GM12878 (cell line): ENCODE measurements around the gene LPAR3.

Experiments
- HDAC6 ChIP-seq: fragments of 200-600 bp; sonication (generic); IDR thresholded peaks from one replicate; pipeline ENCODE4 v1.8.0; 2017; ENCODE audit warnings: antibody characterized with exemption; ENCODE audit not compliant: unreplicated experiment
- MEF2A ChIP-seq: IDR thresholded peaks from 2 replicates; pipeline ENCODE4 v1.6.1; 2011; ENCODE audit warnings: low read depth, mild to moderate bottlenecking, low read length, moderate library complexity; ENCODE audit not compliant: insufficient read depth
- NR2C1 ChIP-seq: fragments of 450-650 bp; IDR thresholded peaks from 2 replicates; pipeline ENCODE4 v1.6.1; 2017; ENCODE audit warnings: antibody characterized with exemption, mild to moderate bottlenecking, moderate library complexity
- PBX3 ChIP-seq: IDR thresholded peaks from 2 replicates; pipeline ENCODE4 v1.6.1; 2011; ENCODE audit warnings: mild to moderate bottlenecking, low read depth, low read length, moderate library complexity; ENCODE audit not compliant: insufficient replicate concordance
- POLR2A ChIP-seq: IDR thresholded peaks from 2 replicates; pipeline ENCODE4 v1.6.1; 2011; ENCODE audit warnings: low read depth, mild to moderate bottlenecking, low read length
- RAD21 ChIP-seq: IDR thresholded peaks from 2 replicates; pipeline ENCODE4 v1.6.1; 2011; ENCODE audit warnings: mild to moderate bottlenecking, low read depth, low read length, moderate library complexity; ENCODE audit not compliant: insufficient read depth
- TF ChIP-seq, protein P1 (sequence below), 3 experiments: IDR thresholded peaks in 2 of 3; conservative IDR thresholded peaks in 1 of 3; 2 replicates each; pipeline ENCODE4 v1.5.1; 2011; ENCODE audit warnings: low read depth in 3 of 3, low read length in 3 of 3, mild to moderate bottlenecking in 3 of 3, control low read depth in 2 of 3, moderate library complexity in 2 of 3, inconsistent platforms in 1 of 3, mixed read lengths in 1 of 3; ENCODE audit not compliant: control insufficient read depth in 2 of 3, insufficient read depth in 1 of 3; ENCODE audit errors: extremely low read depth in 1 of 3
- TF ChIP-seq, protein P2 (sequence below): IDR thresholded peaks from 2 replicates; pipeline ENCODE4 v1.6.1; 2012; ENCODE audit warnings: low read length, inconsistent platforms

GRCh38 chr1:84781946-84782771 lies 110.8 kb downstream of the LPAR3 start:
- TF ChIP-seq POLR2A (no peak), PBX3 (no peak), MEF2A (no peak), NR2C1 (no peak), RAD21 (peak; percentile 57), HDAC6 (no peak)
- TF ChIP-seq, protein P1, sequence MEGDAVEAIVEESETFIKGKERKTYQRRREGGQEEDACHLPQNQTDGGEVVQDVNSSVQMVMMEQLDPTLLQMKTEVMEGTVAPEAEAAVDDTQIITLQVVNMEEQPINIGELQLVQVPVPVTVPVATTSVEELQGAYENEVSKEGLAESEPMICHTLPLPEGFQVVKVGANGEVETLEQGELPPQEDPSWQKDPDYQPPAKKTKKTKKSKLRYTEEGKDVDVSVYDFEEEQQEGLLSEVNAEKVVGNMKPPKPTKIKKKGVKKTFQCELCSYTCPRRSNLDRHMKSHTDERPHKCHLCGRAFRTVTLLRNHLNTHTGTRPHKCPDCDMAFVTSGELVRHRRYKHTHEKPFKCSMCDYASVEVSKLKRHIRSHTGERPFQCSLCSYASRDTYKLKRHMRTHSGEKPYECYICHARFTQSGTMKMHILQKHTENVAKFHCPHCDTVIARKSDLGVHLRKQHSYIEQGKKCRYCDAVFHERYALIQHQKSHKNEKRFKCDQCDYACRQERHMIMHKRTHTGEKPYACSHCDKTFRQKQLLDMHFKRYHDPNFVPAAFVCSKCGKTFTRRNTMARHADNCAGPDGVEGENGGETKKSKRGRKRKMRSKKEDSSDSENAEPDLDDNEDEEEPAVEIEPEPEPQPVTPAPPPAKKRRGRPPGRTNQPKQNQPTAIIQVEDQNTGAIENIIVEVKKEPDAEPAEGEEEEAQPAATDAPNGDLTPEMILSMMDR (IDR thresholded peaks at IDR 0.05 in 2 of 3, conservative IDR thresholded peaks at IDR 0.05 in 1 of 3; ENCODE audit: control insufficient read depth in 2 of 3, extremely low read depth in 1 of 3, insufficient read depth in 1 of 3, low read depth in 3 of 3, low read length in 3 of 3), result peak; percentile 76 to 89 (median 84)
- TF ChIP-seq, protein P2, sequence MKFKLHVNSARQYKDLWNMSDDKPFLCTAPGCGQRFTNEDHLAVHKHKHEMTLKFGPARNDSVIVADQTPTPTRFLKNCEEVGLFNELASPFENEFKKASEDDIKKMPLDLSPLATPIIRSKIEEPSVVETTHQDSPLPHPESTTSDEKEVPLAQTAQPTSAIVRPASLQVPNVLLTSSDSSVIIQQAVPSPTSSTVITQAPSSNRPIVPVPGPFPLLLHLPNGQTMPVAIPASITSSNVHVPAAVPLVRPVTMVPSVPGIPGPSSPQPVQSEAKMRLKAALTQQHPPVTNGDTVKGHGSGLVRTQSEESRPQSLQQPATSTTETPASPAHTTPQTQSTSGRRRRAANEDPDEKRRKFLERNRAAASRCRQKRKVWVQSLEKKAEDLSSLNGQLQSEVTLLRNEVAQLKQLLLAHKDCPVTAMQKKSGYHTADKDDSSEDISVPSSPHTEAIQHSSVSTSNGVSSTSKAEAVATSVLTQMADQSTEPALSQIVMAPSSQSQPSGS, result no peak
